Measurements from ENCODE around the gene HFE.

Gene HFE

GRCh38 chr6:26086211-26086610 is 1.0 kb upstream of the HFE start:
- no peak overlapping the region for H3K4me3 ChIP-seq
- no peak overlapping the region for H3K9ac ChIP-seq
- H3K27ac ChIP-seq, result no peak overlapping the region
- H3K4me1 ChIP-seq, result peaks cover 14 to 39% (median 22%) of the 10 kb centered on the region in 10 experiments
- no peak overlapping the region; a peak in 1 of 22 replicates for H3K4me2 ChIP-seq
- H3K27me3 ChIP-seq, result no peaks in the 10 kb centered on the region
- peaks cover 21 to 33% (median 26%) of the 10 kb centered on the region in 11 experiments for H3K9me3 ChIP-seq (replicated peaks in 1 of 11)
- TF ChIP-seq Cebpa-rat (IDR thresholded peaks at IDR 0.05), result no peak
- no peaks in the 10 kb centered on the region for H4K20me1 ChIP-seq
- H3K36me3 ChIP-seq, result no peaks in the 10 kb centered on the region

DNA sequence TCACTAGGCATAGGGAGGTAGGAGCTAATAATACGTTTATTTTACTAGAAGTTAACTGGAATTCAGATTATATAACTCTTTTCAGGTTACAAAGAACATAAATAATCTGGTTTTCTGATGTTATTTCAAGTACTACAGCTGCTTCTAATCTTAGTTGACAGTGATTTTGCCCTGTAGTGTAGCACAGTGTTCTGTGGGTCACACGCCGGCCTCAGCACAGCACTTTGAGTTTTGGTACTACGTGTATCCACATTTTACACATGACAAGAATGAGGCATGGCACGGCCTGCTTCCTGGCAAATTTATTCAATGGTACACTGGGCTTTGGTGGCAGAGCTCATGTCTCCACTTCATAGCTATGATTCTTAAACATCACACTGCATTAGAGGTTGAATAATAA is 1.1 kb downstream of the HFE start:
- peak overlapping the region in 9 of 10 experiments; percentile 63 to 80 (median 71); a peak in 13 of 20 replicates for H3K4me3 ChIP-seq
- no peaks in the 10 kb centered on the region for H3K27me3 ChIP-seq
- H3K27ac ChIP-seq, result peak overlapping the region in 8 of 11 experiments; percentile 56 to 85 (median 74); a peak in 14 of 22 replicates
- peak overlapping the region; percentile 72 to 92 (median 89) for H3K4me2 ChIP-seq
- no peaks in the 10 kb centered on the region for H3K36me3 ChIP-seq
- H3K4me1 ChIP-seq, result peaks cover 27 to 54% (median 37%) of the 10 kb centered on the region in 10 experiments
- H4K20me1 ChIP-seq, result no peaks in the 10 kb centered on the region
- TF ChIP-seq Cebpa-rat (IDR thresholded peaks at IDR 0.05), result no peak
- H3K9ac ChIP-seq, result peak overlapping the region in 9 of 11 experiments; percentile 11 to 84 (median 80); a peak in 12 of 22 replicates
- peaks cover under 1 to 20% (median 9%) of the 10 kb centered on the region in 11 experiments; a peak in 16 of 22 replicates for H3K9me3 ChIP-seq (replicated peaks in 1 of 11)

DNA sequence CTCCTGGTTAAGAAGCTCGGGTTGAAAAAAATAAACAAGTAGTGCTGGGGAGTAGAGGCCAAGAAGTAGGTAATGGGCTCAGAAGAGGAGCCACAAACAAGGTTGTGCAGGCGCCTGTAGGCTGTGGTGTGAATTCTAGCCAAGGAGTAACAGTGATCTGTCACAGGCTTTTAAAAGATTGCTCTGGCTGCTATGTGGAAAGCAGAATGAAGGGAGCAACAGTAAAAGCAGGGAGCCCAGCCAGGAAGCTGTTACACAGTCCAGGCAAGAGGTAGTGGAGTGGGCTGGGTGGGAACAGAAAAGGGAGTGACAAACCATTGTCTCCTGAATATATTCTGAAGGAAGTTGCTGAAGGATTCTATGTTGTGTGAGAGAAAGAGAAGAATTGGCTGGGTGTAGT is 2.0 kb downstream of the HFE start:
- Histone ChIP-seq H3K36me3 (no peaks in the 10 kb centered on the region), H3K27me3 (no peaks in the 10 kb centered on the region), H3K4me2 (peak overlapping the region in 8 of 11 experiments; percentile 1 to 48 (median 14); a peak in 8 of 22 replicates)

DNA sequence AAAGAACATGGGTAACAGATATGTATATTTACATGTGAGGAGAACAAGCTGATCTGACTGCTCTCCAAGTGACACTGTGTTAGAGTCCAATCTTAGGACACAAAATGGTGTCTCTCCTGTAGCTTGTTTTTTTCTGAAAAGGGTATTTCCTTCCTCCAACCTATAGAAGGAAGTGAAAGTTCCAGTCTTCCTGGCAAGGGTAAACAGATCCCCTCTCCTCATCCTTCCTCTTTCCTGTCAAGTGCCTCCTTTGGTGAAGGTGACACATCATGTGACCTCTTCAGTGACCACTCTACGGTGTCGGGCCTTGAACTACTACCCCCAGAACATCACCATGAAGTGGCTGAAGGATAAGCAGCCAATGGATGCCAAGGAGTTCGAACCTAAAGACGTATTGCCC is 5.2 kb downstream of the HFE start:
- Histone ChIP-seq H4K20me1 (no peaks in the 10 kb centered on the region), H3K9ac (no peak overlapping the region), H3K4me3 (no peak overlapping the region), H3K27ac (peak overlapping the region in 8 of 11 experiments; percentile 24 to 68 (median 38); a peak in 11 of 22 replicates), H3K9me3 (replicated peaks in 1 of 11) (peaks cover 0 to 16% (median 5%) of the 10 kb centered on the region in 11 experiments; a peak in 6 of 22 replicates), H3K4me1 (peaks cover 26 to 68% (median 37%) of the 10 kb centered on the region in 10 experiments), H3K27me3 (no peaks in the 10 kb centered on the region), H3K4me2 (peak overlapping the region; percentile 46 to 76 (median 62)), H3K36me3 (no peaks in the 10 kb centered on the region)
- TF ChIP-seq Cebpa-rat (IDR thresholded peaks at IDR 0.05), result no peak

More for the DNA sequence above, 2.0 kb downstream of the HFE start:
- Histone ChIP-seq H3K4me1 (peaks cover 27 to 64% (median 39%) of the 10 kb centered on the region in 10 experiments), H3K27ac (peak overlapping the region in 1 of 11 experiments; percentile 13; a peak in 3 of 22 replicates), H3K4me3 (no peak overlapping the region), H4K20me1 (no peaks in the 10 kb centered on the region), H3K9me3 (replicated peaks in 1 of 11) (peaks cover 0 to 16% (median 5%) of the 10 kb centered on the region in 11 experiments; a peak in 7 of 22 replicates), H3K9ac (no peak overlapping the region)
- no peak for TF ChIP-seq Cebpa-rat (IDR thresholded peaks at IDR 0.05)

DNA sequence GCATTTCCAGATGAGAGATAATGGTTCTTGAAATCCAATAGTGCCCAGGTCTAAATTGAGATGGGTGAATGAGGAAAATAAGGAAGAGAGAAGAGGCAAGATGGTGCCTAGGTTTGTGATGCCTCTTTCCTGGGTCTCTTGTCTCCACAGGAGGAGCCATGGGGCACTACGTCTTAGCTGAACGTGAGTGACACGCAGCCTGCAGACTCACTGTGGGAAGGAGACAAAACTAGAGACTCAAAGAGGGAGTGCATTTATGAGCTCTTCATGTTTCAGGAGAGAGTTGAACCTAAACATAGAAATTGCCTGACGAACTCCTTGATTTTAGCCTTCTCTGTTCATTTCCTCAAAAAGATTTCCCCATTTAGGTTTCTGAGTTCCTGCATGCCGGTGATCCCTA is 6.8 kb downstream of the HFE start:
- Histone ChIP-seq H3K36me3 (no peaks in the 10 kb centered on the region), H4K20me1 (no peaks in the 10 kb centered on the region), H3K9ac (no peak overlapping the region), H3K27ac (0 out of 22 replicates have a peak overlapping the region, but pooled peaks of 1 of the 11 experiments have one; percentile 25), H3K4me3 (no peak overlapping the region), H3K9me3 (replicated peaks in 1 of 11) (peaks cover 0 to 16% (median 5%) of the 10 kb centered on the region in 11 experiments; a peak in 6 of 22 replicates), H3K4me2 (peak overlapping the region in 5 of 11 experiments; percentile 3 to 76 (median 71); a peak in 9 of 22 replicates), H3K4me1 (peaks cover 12 to 57% (median 24%) of the 10 kb centered on the region in 10 experiments), H3K27me3 (no peaks in the 10 kb centered on the region)
- TF ChIP-seq Cebpa-rat (IDR thresholded peaks at IDR 0.05), result no peak

DNA sequence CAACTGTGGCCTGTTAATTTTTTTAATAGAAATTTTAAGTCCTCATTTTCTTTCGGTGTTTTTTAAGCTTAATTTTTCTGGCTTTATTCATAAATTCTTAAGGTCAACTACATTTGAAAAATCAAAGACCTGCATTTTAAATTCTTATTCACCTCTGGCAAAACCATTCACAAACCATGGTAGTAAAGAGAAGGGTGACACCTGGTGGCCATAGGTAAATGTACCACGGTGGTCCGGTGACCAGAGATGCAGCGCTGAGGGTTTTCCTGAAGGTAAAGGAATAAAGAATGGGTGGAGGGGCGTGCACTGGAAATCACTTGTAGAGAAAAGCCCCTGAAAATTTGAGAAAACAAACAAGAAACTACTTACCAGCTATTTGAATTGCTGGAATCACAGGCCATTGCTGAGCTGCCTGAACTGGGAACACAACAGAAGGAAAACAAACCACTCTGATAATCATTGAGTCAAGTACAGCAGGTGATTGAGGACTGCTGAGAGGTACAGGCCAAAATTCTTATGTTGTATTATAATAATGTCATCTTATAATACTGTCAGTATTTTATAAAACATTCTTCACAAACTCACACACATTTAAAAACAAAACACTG is 10.1 kb downstream of the HFE start:
- H3K4me2 ChIP-seq, result no peak overlapping the region
- H3K27ac ChIP-seq, result no peak overlapping the region
- H3K9ac ChIP-seq, result no peak overlapping the region
- no peaks in the 10 kb centered on the region for H3K36me3 ChIP-seq
- no peak overlapping the region for H3K4me3 ChIP-seq
- 0 out of 22 replicates have a peak, but pooled peaks cover 0 to 8% (median 0%) of the 10 kb centered on the region in 11 experiments for H3K9me3 ChIP-seq (replicated peaks in 1 of 11)
- peaks cover 5 to 28% (median 10%) of the 10 kb centered on the region in 10 experiments for H3K4me1 ChIP-seq
- no peak for TF ChIP-seq Cebpa-rat (IDR thresholded peaks at IDR 0.05)
- no peaks in the 10 kb centered on the region for H4K20me1 ChIP-seq
- H3K27me3 ChIP-seq, result no peaks in the 10 kb centered on the region

- H3K4me1 ChIP-seq, result peaks cover 15 to 20% (median 16%) of the 10 kb centered on the region in 10 experiments; a peak in 19 of 20 replicates
- peak overlapping the region; percentile 49 to 91 (median 81); a peak in 21 of 22 replicates for H3K4me2 ChIP-seq
- TF ChIP-seq Cebpa-rat (IDR thresholded peaks at IDR 0.05), result no peak
- H3K9me3 ChIP-seq (replicated peaks in 1 of 11), result peaks cover 17 to 35% (median 33%) of the 10 kb centered on the region in 11 experiments
- no peaks in the 10 kb centered on the region for H3K27me3 ChIP-seq
- peaks cover 0 to 9% (median 0%) of the 10 kb centered on the region in 11 experiments; a peak in 5 of 22 replicates for H3K36me3 ChIP-seq
- peak overlapping the region; percentile 40 to 73 (median 60); a peak in 14 of 20 replicates for H3K4me3 ChIP-seq
- H3K27ac ChIP-seq, result peak overlapping the region in 10 of 11 experiments; percentile 57 to 88 (median 76); a peak in 18 of 22 replicates
- peak overlapping the region in 9 of 11 experiments; percentile 41 to 84 (median 79); a peak in 15 of 22 replicates for H3K9ac ChIP-seq
- no peaks in the 10 kb centered on the region for H4K20me1 ChIP-seq
Measured at GRCh38 chr6:26103141-26103769, 16.0 kb downstream of the HFE start.

DNA sequence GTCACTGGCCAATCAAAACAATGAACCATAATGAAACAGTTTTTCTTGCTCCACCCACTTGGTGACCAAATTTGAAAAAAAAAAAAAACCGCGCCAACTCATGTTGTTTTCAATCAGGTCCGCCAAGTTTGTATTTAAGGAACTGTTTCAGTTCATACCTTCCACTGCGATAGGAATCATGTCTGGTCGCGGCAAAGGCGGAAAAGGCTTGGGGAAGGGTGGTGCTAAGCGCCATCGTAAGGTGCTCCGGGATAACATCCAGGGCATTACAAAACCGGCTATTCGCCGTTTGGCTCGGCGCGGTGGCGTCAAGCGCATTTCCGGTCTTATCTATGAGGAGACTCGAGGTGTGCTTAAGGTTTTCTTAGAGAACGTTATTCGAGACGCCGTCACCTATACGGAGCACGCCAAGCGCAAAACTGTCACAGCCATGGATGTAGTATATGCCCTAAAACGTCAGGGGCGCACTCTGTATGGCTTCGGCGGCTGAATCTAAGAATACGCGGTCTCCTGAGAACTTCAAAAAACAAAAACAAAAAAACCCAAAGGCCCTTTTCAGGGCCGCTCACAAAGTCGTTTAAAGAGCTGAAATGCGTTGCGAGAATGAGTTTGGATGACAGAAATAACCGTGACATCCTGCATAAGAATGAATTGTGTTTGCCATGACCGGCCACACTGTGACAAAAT is 16.7 kb downstream of the HFE start:
- Histone ChIP-seq H3K4me3 (peak overlapping the region; percentile 45 to 73 (median 60)), H3K4me2 (peak overlapping the region; percentile 81 to 93 (median 87)), H3K36me3 (peaks cover 0 to 9% (median 0%) of the 10 kb centered on the region in 11 experiments; a peak in 5 of 22 replicates), H3K27me3 (no peaks in the 10 kb centered on the region), H3K9ac (peak overlapping the region; percentile 70 to 84 (median 79)), H3K27ac (peak overlapping the region; percentile 45 to 88 (median 76); a peak in 21 of 22 replicates), H3K4me1 (peaks cover 15 to 20% (median 16%) of the 10 kb centered on the region in 10 experiments; a peak in 19 of 20 replicates), H3K9me3 (replicated peaks in 1 of 11) (peaks cover 17 to 40% (median 36%) of the 10 kb centered on the region in 11 experiments), H4K20me1 (no peaks in the 10 kb centered on the region)
- no peak for TF ChIP-seq Cebpa-rat (IDR thresholded peaks at IDR 0.05)
